ENCODE measurements around the gene BNIPL. TPM values are rescaled to one million over a fixed set of nuclear protein-coding genes. Genes with fewer than 3 reads are reported as not detected.
A peak's percentile ranks its signal among the peaks of the same experiment; 100 is the strongest.

The BNIPL gene
- total and polyA plus RNA-seq, 9 donors: 0.13 to 10.6 (median 0.32) TPM

GRCh38 chr1:151047925-151048644, 11.7 kb downstream of the BNIPL start:
- Histone ChIP-seq H3K27me3 (no peaks in the 10 kb centered on the region), H3K9me3 (no peaks in the 10 kb centered on the region), H3K4me3 (peak overlapping the region; percentile 81), H3K27ac (peak overlapping the region; percentile 66 to 89), H3K4me1 (ENCODE audit: insufficient read depth) (no peaks in the 10 kb centered on the region), H3K36me3 (no peaks in the 10 kb centered on the region)
- intact Hi-C loops (cut with DNase I): loop anchor here in 1 of 4 donors (2.0 kb wide), 1 partner anchor 23 kb away; the partner anchor contains the start of gene GABPB2
- peak; percentile 67 to 77 (median 71) for DNase-seq
- WGBS, 3 donors: 0 to 1% (median 1%) methylated on average over 31 to 48 of the region's 48 CpGs
- TF ChIP-seq EP300 (IDR thresholded peaks at IDR 0.05): no peak
- TF ChIP-seq POLR2A (IDR thresholded peaks at IDR 0.05): no peak
- TF ChIP-seq, protein P1, sequence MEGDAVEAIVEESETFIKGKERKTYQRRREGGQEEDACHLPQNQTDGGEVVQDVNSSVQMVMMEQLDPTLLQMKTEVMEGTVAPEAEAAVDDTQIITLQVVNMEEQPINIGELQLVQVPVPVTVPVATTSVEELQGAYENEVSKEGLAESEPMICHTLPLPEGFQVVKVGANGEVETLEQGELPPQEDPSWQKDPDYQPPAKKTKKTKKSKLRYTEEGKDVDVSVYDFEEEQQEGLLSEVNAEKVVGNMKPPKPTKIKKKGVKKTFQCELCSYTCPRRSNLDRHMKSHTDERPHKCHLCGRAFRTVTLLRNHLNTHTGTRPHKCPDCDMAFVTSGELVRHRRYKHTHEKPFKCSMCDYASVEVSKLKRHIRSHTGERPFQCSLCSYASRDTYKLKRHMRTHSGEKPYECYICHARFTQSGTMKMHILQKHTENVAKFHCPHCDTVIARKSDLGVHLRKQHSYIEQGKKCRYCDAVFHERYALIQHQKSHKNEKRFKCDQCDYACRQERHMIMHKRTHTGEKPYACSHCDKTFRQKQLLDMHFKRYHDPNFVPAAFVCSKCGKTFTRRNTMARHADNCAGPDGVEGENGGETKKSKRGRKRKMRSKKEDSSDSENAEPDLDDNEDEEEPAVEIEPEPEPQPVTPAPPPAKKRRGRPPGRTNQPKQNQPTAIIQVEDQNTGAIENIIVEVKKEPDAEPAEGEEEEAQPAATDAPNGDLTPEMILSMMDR (IDR thresholded peaks at IDR 0.05): peak in 2 of 3 donors; percentile 42 to 46

DNA sequence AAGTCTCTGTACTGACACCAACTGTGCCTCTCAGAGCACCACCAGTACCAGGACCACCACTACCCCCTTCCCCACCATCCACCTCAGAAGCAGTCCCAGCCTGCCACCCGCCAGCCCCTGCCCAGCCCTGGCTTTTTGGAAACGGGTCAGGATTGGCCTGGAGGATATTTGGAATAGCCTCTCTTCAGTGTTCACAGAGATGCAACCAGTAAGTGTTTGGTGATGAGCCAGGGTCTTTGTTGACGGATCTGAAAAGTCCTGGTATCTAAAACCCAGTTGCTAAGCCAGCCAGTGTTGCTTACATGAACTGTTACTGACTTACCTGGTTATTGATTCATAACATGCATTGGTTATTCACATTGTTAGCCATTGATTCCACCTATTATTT, 12.3 kb downstream of the BNIPL start:
- intact Hi-C loops (cut with DNase I): loop anchor here in 1 of 4 donors (2.0 kb wide), 1 partner anchor 22 kb away; the partner anchor contains the start of gene GABPB2
- 0 to 6% (median 2%) methylated on average over 3 of the region's 3 CpGs for WGBS, 3 donors
- TF ChIP-seq, protein P1 (IDR thresholded peaks at IDR 0.05): no peak
- TF ChIP-seq POLR2A (IDR thresholded peaks at IDR 0.05) (no peak), EP300 (IDR thresholded peaks at IDR 0.05) (no peak)
- H3K9me3 ChIP-seq: no peaks in the 10 kb centered on the region
- H3K4me3 ChIP-seq: peak overlapping the region; percentile 81
- no peaks in the 10 kb centered on the region for H3K36me3 ChIP-seq
- H3K27ac ChIP-seq: peak overlapping the region; percentile 66 to 89
- no peak for DNase-seq
- no peaks in the 10 kb centered on the region for H3K4me1 ChIP-seq (ENCODE audit: insufficient read depth)
- no peaks in the 10 kb centered on the region for H3K27me3 ChIP-seq

DNA sequence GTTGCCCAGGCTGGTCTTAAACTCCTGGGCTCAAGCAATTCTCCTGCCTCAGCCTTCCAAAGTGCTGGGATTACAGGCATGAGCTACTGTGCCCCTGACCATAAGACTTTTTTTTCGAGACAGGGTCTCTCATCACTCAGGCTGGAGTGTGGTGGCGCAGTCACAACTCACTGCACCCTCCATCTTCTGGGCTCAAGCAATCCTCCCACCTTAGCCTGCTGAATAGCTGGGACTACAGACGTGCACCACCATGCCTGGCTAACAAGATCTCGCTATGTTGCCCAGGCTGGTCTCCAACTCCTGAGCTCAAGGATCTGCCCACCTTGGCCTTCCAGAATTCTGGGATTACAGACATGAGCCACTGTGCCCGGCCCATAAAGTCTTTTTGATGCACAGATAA, 13.1 kb downstream of the BNIPL start:
- intact Hi-C loops (cut with DNase I): loop anchor here in 1 of 4 donors (2.0 kb wide), 1 partner anchor 21 kb away; the partner anchor contains the start of gene GABPB2
- Histone ChIP-seq H3K27me3 (no peaks in the 10 kb centered on the region), H3K27ac (no peak overlapping the region), H3K36me3 (no peaks in the 10 kb centered on the region), H3K4me3 (no peak overlapping the region), H3K4me1 (ENCODE audit: insufficient read depth) (no peaks in the 10 kb centered on the region), H3K9me3 (no peaks in the 10 kb centered on the region)
- TF ChIP-seq, protein P1 (IDR thresholded peaks at IDR 0.05): no peak
- no peak for DNase-seq
- 87% methylated on average over 5 of the region's 5 CpGs for WGBS, 3 donors

GRCh38 chr1:151050051-151050688, 13.8 kb downstream of the BNIPL start:
- no peak for DNase-seq
- no peak overlapping the region for H3K27ac ChIP-seq
- TF ChIP-seq POLR2A (IDR thresholded peaks at IDR 0.05) (no peak), EP300 (IDR thresholded peaks at IDR 0.05) (no peak)
- TF ChIP-seq, protein P1 (IDR thresholded peaks at IDR 0.05): no peak
- H3K4me1 ChIP-seq (ENCODE audit: insufficient read depth): no peaks in the 10 kb centered on the region
- H3K9me3 ChIP-seq: no peaks in the 10 kb centered on the region
- no peaks in the 10 kb centered on the region for H3K27me3 ChIP-seq
- H3K36me3 ChIP-seq: no peaks in the 10 kb centered on the region
- 75 to 84% (median 81%) methylated on average over 2 of the region's 2 CpGs for WGBS, 3 donors
- intact Hi-C loops (cut with DNase I): no loop called here
- H3K4me3 ChIP-seq: no peak overlapping the region

Data from ovary (tissue), 9 donors.